Stimulated activated CD8-positive, alpha-beta memory T cell treated with anti-CD3 and anti-CD28 coated beads, Interleukin-12 subunit alpha, Interleukin-12 subunit beta, amount 100 ng/mL, for 4 hours (primary cell): ENCODE data around the gene TIGD6.
"Not testable (repeated sequence)": the region's sequence is repeated elsewhere in the genome, so short reads cannot be mapped to it uniquely, and the experiment has no call there.

Experiments used
- DNase-seq: peaks from one replicate; pipeline ENCODE4 v3.0.0-alpha.2; 2020; ENCODE audit warnings: low read depth

The TIGD6 gene

DNA sequence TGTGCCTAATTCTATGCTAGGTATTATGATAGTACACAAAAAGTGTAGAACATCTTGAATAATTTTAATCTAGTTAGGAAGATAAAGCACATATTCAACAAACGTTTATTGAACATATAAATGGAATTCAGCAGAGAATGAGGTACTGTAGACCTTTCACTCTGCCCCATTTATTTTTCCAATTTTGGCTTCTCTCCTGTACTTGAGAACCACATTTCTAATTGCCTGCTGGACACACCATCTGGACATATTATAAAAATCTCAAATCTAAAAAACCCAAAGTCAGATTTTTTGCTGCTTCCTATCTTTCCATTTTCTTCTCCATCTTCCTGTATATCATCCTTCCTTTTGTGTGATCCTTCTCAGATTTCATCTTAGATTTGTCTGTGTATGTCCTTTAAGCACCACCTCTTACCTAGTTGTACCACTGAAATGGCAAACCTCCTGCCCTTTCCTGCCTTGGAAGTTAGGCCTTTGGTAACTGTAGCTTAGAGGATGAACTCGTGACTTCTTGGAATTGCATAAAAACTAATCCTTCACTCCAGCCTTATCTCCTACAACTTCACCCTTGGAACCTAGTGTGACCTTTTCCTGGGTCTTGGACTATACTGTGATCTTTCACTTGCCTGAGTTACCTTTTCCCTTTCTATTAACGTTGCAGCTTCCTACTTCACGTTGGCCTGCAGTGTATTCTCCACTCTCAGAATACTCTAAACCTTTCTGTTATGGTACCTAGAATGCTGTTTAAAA, 31.1 kb downstream of the TIGD6 start:
- no peak for DNase-seq

DNA sequence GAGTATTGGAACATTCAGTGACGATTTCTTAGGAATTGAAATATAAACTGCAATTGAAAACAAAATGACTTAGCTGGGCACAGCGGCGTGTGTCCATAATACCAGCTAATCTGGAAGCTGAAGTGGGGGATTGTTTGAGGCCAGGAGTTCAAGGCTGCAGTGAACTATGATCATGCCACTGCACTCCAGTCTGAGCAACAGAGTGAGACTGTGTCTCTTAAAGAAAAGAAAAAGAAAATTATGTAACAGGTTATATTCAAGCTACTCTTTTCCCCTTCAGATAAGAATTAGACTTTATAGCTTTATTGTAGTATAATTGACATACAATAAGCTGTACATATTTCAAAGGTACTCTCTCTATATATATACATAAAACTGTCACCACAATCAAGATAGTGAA, 33.5 kb downstream of the TIGD6 start:
- no peak for DNase-seq

DNA sequence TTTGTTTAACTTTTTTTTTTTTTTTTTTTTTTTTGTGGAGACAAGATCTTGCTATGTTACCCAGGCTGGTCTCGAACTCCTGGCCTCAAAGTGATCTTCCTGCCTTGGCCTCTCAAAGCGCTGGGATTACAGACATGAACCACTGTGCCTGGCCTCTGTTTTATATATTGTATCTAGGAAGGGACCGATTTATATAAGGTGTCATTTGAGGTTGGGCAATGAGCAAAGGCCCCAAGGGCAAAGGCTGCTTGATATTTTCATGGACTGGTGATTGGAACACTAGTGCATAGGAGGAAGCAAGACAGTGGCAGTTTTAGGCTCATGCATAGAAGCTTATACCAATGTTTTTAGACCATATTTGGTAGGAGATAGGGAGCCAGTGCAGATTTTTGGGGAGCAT, 36.7 kb downstream of the TIGD6 start:
- DNase-seq: no peak

DNA sequence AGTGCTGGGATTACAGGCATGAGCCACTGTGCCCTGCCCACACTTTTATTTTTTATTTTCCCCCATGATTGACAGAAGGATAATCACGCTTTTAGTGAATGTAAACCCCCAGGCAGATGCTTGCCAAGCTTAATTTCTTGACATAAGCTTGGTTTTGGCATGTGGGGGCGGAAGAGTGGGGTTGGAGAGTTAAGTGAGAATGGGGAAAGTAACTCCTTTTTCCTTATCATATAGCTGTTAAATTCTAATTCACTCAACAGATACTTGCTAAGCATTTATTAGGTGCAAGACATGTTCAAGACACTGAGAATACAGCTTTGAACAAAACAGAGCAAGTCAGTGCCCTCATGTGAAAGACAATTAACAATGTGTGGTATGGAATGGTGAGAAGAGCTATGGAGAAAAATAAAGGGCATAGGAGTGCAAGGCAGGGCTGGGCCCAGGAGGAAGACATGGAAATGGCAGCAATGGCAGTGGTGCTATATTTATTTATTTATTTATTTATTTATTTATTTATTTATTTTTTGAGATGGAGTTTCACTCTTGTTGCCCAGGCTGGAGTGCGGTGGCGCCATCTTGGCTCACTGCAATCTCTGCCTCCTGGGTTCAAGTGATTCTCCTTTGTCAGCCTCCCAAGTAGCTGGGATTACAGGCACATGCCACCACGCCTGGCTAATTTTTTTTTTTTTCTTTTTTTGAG, 37.7 kb downstream of the TIGD6 start:
- no peak for DNase-seq

DNA sequence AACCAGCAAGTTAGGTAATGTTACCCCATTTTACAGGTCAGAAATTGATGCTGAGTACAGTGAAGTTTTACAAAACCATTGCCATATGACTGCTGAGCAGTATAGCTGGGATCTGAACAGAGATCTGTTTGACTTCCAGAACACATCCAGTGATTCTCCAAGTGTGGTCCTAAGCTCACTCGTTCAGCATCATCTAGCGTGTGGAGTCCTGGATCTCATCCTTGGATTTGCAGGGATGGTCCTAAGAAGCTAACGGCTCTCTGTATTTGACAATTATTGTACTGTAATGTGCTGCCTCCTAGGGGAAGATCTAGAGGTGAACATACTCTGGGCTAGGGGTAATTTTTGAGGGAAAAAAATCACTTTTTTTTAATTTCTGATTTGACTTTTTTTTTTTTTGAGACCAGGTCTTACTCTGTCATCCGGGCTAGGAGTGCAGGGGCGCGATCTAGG, 38.5 kb downstream of the TIGD6 start:
- DNase-seq: no peak

DNA sequence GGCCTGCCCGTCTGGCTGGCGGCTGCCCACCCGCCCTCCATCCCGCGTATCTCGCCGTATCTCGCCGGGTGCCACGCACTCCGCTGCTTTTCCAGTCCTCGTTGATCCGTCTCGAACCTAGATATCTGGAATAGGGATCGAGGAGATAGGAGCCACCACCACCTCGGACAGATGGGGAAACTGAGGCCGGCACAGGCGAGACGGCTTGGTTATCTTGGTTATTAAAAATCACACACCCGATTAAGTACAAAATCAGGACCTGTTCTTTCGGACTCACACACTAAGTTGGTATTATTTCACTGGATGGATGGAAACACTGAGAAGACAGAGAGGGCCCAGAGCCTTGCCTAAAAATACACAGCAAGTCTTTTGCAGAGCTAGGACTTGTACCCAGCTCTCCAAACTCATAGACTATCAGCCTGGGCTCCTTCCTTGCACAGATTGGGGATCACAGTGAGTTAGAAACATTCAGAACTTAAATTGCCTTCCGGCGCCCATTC, 39.2 kb downstream of the TIGD6 start:
- DNase-seq: no peak

DNA sequence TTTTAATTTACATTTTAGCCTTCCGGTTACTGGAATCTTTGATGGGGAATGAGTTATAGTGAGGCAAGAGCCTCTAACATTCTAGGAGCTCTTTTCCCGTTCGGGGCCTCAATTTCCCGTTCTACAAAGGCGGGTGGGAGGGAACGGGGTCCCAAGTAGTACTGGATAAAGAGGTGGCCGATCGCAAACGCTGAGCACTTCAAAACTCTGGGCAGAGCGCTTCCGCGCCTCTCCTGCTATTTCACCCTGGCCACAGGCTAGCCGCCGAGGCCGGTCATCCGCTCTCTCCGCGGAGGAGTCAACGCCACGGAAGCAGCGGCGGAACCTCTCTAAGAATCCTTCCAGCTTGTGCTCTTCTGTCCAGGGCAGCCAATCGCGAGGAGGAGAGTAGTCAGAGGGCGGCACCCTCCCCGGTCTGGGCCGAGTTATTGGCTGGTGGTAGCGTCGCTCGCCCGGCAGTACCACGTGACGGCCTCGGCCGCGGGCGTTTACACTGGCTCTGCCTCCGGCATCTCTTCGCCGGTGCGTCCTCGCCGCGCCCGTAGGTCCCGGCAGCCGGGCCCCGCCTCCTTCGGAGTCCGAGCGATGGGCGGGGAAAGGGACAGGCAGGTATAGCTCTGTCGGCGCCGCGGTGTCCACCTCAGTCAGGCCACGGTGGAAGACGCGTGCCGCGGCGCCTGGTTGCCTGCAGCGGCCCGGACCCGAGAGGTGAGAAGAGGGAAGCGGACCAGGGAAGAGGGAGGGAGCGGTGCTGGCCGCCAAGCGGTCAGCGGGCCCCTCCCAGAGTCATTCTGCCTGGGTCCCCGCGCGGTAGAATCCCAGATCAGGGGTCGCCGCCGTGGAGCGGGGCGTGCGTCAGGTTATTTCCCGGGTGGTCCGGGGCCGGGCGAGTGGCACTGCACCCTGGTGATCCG, 39.9 kb downstream of the TIGD6 start, which contains the start of gene SLC26A2:
Gene SLC26A2 (plus strand): TSS at position 487 of the 914 bp plus-strand sequence. CDS start 16,895 bp downstream, outside the sequence.
- peak; percentile 87 for DNase-seq

DNA sequence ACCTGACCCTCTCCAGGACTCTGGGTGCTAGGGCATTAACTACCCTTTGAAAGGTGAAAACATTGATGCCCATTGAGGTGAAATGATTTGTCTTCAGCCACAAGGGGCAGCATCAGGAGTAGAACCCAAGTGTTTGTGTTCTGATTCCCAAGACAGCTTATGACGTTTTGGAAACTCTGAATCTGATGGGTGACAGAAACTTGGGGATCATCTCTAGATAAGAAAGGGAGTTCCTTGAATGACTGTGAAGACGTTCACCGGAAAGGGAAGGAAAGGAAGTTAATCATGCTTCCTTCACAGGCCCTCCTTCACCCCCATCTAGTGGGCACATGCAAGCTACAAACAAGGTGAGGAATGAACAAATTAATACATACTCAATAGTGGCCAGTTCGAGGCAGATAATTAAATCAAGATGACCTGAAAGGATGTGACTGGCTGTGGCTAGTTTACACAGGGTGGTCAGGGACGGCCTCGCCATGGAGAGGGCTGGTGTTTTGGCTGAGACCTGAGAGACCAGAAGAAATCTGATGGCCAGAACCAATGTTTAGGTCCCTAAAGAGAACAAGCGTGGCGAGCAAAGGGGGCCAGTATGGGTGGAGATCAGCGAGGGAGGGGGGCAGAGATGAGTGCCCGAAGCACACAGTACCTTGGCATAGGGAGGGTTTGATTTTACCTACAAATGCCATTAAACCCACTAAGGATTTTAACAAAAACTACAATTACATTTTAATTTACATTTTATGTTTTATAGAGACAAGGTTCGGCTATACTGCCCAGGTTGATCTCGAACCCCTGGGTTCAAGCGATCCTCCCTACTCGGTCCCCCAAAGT, 40.8 kb downstream of the TIGD6 start:
- DNase-seq: peak; percentile 17

GRCh38 chr5:149957855-149958254, 42.6 kb downstream of the TIGD6 start:
- DNase-seq: no peak

- no peak for DNase-seq
These were observed 43.8 kb downstream of the TIGD6 start for GRCh38 chr5:149956685-149957084.

GRCh38 chr5:149954798-149955197, 45.7 kb downstream of the TIGD6 start:
- no peak for DNase-seq

DNA sequence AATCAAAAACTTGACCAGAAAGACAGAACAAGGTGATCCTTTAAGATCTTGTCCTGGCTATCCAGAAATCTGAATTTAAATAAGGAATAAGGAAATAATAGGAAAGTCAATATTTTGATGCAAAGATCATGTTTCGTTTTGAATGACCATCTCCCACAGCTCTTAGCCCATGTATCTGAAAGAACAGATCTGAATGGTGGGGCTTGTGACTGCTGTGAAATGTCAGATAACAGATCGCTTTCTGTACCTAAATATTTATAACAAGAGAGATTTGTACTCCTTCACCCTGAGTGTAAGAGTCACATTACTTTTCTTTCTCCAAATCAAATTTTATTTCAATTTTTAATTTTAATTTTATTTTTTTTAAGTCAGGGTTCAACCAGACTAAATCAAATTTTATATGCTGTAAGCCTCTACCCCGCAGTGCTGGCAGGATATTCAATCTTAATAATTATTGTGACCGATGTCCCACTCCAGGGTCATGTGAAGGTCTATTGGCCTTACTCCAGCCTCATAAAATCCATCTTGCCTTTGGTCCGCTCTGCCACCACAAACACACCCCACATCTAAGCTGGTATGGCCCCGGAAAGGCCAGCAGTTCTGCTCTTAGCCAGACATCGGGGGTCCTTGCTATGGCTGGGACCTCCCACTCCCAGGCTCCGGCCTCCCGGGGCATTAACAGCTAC, 46.9 kb downstream of the TIGD6 start:
- no peak for DNase-seq

- DNase-seq: no peak
These were observed 49.2 kb downstream of the TIGD6 start for GRCh38 chr5:149951138-149951749.

DNA sequence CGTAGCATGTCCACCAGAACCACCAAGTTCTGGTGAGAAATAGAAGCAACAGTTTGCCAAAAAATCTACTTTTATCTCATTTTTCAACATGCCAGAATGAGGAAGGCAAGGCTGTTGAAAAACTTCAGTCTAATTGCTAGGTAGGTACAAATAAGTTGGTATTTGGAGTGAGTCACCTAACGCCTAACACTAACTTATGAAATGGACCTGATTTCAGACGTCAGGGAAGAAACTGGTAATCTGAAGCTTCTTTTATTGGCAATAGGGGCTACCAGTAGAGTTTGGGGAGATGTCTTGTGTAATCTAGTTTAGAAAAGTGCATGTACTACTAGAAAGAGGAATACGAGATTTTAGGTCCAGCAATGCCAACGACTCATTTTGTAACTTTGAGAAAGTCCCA, 51.5 kb downstream of the TIGD6 start:
- DNase-seq: no peak

GRCh38 chr5:149946118-149946517, 54.3 kb downstream of the TIGD6 start:
- DNase-seq: no peak

DNA sequence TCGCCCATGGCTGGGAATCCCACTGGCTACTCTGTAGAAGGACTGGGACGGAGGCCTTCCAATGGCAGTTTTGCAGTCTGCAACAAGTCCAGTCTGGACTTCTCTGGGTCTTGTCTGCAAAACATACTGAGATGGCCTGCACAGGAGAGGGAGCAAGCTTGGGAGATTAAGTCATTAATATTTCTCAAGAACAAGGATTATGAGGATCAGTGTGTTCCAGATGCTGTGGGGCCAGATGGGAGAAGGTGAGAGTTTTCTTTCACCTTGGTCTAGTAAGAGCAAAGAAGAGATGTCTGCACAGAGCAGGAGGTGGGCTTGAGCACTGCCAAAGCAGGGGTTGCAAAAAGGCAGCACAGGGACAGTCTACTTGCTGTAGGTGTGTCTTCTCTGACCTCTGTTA, 55.8 kb downstream of the TIGD6 start, which contains the start of gene PDE6A:
Gene PDE6A (minus strand): TSS at position 128 of the 400 bp plus-strand sequence. CDS start 120 bp downstream, at position 8.
- no peak for DNase-seq

GRCh38 chr5:149943177-149943949, 57.1 kb downstream of the TIGD6 start:
- DNase-seq: not testable (repeated sequence)
